Fibroblast of lung (primary cell): ENCODE measurements around the gene RTTN.

Experiments used
- EZH2 ChIP-seq: IDR thresholded peaks from 2 replicates; pipeline ENCODE4 v1.5.1; 2012; ENCODE audit warnings: low read length, control low read depth, mild to moderate bottlenecking; ENCODE audit errors: missing control alignments
- TF ChIP-seq, protein P1 (sequence below), 2 donors: IDR thresholded peaks in 1 of 2; conservative IDR thresholded peaks in 1 of 2; 1 replicate in 1 of 2; 2 replicates in 1 of 2; pipeline ENCODE4 v1.5.1; 2011 to 2012; ENCODE audit warnings: low read length in 2 of 2, control low read depth in 1 of 2, inconsistent platforms in 1 of 2, low read depth in 1 of 2, mild to moderate bottlenecking in 1 of 2

DNA sequence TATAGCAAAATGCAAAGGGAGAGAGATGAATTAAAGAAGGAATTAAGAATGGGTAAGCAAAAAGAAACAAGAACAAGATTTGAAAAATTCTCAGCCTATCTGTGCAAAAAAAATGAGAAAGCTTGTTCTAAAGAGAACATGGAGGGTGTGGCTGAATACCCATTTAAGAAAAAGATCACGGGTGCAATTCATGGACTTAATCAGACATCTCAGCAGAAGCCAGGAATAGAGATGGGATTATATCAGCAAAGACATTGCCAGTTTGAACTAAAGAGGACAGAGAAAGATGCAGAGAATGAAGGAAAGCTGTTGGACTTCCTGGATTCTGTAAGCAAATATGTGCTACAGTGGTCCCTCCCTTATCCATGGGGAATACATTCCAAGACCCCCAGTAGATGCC, 115.6 kb downstream of the RTTN start:
- TF ChIP-seq, protein P1, sequence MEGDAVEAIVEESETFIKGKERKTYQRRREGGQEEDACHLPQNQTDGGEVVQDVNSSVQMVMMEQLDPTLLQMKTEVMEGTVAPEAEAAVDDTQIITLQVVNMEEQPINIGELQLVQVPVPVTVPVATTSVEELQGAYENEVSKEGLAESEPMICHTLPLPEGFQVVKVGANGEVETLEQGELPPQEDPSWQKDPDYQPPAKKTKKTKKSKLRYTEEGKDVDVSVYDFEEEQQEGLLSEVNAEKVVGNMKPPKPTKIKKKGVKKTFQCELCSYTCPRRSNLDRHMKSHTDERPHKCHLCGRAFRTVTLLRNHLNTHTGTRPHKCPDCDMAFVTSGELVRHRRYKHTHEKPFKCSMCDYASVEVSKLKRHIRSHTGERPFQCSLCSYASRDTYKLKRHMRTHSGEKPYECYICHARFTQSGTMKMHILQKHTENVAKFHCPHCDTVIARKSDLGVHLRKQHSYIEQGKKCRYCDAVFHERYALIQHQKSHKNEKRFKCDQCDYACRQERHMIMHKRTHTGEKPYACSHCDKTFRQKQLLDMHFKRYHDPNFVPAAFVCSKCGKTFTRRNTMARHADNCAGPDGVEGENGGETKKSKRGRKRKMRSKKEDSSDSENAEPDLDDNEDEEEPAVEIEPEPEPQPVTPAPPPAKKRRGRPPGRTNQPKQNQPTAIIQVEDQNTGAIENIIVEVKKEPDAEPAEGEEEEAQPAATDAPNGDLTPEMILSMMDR (conservative IDR thresholded peaks at IDR 0.05 in 1 of 2, IDR thresholded peaks at IDR 0.05 in 1 of 2; ENCODE audit: low read depth in 1 of 2, low read length in 2 of 2): no peak
- TF ChIP-seq EZH2: no peak
